ENCODE results near the gene P2RX6.

The P2RX6 gene

GRCh38 chr22:21073023-21073422 is 58.1 kb downstream of the P2RX6 start:
- TF ChIP-seq, protein P1, sequence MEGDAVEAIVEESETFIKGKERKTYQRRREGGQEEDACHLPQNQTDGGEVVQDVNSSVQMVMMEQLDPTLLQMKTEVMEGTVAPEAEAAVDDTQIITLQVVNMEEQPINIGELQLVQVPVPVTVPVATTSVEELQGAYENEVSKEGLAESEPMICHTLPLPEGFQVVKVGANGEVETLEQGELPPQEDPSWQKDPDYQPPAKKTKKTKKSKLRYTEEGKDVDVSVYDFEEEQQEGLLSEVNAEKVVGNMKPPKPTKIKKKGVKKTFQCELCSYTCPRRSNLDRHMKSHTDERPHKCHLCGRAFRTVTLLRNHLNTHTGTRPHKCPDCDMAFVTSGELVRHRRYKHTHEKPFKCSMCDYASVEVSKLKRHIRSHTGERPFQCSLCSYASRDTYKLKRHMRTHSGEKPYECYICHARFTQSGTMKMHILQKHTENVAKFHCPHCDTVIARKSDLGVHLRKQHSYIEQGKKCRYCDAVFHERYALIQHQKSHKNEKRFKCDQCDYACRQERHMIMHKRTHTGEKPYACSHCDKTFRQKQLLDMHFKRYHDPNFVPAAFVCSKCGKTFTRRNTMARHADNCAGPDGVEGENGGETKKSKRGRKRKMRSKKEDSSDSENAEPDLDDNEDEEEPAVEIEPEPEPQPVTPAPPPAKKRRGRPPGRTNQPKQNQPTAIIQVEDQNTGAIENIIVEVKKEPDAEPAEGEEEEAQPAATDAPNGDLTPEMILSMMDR (IDR thresholded peaks at IDR 0.05), result no peak

GRCh38 chr22:21073482-21073881 is 58.5 kb downstream of the P2RX6 start:
- TF ChIP-seq, protein P1 (IDR thresholded peaks at IDR 0.05), result no peak

GRCh38 chr22:21074102-21074715 is 59.2 kb downstream of the P2RX6 start:
- TF ChIP-seq, protein P1 (IDR thresholded peaks at IDR 0.05), result no peak

- TF ChIP-seq, protein P1 (IDR thresholded peaks at IDR 0.05), result no peak
Measured at GRCh38 chr22:21075516-21076138, 60.7 kb downstream of the P2RX6 start.

DNA sequence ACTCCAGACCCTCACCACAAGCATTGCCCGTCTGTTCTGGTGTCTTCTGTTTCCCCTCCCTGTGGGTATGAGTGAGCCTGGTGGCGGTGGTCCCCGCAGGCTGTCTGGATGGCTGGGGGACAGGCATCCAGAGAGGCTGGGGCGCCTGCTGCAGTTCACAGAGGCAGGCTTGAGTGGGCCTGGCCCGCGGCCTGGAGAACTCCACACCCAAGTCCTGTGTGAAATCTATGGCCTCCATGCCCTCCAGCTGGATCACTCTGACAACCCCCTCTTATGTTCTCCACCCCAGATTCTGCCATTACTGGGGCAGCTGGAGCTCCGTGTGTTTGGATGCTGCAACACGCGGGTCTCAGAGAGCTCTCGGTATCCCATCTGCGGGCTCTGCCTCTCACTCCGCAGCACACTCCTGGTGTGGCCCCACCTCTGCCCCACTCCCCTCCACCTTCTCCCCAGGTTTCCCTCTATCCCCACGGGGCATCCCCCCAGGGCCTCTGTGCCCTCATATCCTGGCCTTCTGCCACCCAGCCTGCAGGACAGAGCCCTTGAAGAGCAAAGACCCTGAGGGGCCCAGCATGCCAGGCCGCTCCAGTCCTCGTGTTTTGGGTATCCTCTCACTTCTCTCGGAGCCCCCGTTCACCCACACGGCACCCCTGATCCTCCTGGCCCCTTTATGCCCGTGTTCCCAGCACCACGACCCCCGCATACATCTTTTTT is 62.1 kb downstream of the P2RX6 start:
- TF ChIP-seq, protein P1 (IDR thresholded peaks at IDR 0.05), result no peak

All from LNCAP (cell line).